ENCODE results near the gene SPTA1.
"Not testable (repeated sequence)": the region's sequence is repeated elsewhere in the genome, so short reads cannot be mapped to it uniquely, and the experiment has no call there.

Gene SPTA1

DNA sequence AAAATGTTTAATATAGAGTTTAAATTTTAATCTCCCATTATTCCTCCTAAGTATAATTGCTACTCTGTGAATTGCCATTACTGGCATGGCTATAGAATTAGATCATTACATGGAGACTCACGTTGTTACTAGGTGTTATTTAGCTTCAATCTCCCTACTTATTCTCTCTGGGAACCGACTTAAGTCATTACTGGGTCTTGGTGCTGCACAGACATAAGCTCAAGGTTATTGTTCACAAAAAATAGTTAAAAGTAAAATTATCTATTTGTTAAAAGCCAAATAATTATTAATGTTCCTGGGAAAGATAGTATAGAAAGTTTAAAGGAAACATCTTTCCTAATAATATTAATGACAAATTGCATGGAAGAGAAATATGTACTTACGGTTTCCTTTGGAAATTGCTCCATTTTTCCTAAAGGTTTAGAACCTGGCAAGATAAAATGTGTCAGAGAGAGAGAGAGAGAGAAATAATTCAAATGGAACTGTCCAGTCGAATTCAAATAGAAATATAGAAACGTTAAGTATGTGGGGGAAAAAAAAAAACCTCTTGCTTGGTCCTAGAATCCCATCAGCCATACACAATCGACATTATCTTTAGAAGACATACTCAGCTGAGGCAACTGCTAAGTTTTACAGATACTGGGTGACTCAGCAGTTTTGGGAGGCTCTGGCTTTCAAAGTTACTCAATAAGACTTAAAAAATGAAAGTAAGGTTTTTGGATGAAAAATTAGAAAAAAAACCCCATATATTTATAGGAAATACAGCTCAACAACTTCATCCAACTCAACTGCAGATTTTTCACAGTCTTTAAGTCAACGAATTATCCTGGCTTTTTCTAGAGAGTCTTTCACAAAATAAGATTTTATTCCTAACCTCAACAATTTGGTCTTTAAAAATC is at the start of gene SPTA1:
TSS of gene SPTA1 (minus strand) at position 605 of the 899 bp plus-strand sequence. CDS start at position 407, 198 bp downstream.
- no peak for DNase-seq (ENCODE audit: low read depth)

DNA sequence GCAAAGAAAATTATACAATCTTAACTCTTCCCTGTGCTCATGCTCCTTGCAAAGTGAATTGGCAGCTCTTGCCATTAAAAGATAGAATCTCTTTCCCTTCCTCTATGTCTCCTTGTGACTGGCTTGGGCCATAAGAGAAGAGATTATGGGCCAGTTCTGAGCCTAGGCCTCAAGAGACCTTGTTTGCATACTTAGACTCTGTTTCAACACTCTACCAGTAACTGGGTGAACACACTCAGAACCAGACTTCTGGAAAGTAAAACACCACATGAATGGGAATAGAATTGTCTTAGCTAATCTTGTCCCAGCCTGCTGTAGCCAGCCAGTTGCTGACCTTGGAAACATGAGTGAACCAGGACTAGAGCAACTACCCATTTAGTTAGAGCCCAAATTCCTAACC is 49.3 kb upstream of the SPTA1 start:
- no peak for DNase-seq (ENCODE audit: low read depth)

DNA sequence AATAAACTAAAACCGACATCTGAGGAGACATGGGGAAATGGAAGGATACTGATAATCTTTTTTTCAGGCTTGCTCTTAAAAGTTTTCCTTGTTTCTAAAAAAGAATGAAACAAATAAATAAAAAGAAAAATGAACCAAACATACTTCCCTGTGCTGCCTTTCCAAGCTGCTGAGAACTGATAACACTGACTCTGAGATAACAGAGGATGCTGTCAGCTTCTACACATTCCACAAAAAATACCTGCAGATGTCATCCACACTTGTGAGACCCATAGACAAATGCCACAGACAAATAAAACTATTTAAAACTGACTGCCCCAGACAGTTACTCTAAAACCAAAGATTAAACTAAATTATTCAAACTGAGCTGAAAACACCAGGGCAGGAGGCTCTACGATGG is 46.0 kb upstream of the SPTA1 start:
- no peak for DNase-seq (ENCODE audit: low read depth)

DNA sequence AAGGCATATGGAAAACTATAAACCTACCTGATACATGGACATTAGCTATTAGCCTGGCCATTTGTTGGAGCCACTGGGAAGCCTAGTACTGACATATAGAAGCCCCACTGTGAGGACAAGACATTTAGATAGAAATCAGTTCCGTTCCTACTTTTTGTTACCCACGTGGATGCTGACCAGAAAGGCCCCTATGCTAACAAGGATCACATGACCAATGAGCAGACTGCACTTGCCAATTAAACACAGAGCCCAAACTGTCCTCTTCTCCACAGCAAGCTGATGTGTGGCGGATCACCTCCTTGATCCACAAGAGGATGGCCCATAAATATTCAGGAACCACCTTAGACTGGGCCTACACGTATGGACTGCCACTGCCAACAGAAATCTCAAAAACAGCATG is 45.2 kb upstream of the SPTA1 start:
- no peak for DNase-seq (ENCODE audit: low read depth)

DNA sequence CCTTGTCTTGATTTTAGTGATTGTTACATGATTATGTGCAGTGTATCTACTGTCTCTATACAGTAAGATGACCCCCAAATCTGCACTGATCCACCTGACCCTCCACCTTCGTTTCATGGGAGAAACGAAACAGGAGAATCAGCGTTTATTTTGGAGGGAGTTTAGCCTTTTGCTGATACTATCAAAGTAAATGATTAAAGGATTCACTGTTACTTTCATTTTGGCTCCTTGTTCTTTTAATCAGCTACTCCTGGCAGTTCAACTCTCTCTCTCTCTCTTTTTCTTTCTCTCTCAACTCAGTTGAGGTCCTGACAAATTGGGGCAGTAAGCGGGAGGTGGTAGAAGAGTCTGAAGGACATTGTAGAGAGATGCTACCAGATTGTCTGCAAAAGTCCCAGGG is 43.9 kb upstream of the SPTA1 start:
- no peak for DNase-seq (ENCODE audit: low read depth)

DNA sequence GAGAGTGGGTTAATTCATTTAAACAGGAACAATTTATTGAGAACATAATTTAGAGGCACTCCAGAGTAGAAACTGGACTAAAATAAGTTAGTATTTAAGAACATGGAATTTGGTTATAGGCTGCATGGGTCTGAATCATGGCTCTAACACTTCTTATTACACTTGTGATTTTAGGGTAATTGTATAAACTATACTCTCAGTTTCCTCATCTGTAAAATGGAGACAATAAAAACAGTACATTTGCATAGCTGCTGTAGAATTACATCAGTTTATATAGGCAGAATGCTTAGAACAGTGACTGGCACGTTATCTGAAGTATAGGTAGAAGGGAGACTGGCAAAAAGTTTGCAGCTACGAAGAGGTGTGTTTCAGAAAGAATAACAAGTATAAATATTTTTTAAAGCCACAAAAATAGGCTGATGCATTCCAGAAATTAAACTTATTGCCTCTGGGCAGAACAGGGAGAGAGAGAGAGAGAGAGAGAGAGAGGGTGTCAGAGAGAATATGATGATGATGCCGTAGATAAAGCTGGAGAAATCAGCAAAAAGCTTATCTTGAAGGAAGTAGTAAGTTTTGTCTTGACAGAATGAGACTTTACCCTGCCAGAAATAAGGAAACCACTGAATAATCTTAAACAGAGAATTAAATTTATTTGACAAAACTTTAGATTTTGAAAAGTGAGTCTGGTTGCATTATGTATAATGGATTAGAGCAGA is 42.2 kb upstream of the SPTA1 start:
- DNase-seq (ENCODE audit: low read depth), result no peak

DNA sequence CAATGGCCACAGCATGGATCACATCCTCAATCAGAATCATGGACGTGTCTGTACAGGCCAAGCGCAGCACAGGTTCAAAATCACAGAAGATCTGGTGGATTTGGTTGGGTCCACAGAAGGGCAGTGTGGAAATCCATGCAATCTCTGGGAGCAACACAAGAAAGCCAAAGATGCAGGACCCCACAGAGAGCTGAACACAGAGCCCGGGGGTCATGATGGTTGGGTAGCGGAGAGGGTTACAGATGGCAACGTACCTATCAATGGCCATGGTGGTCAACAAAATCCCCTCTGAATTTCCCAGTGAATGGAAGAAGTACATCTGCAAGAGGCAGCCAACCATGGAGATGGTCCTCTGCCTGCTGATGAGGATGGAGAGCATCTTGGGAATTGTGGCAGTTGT is 37.9 kb upstream of the SPTA1 start:
- DNase-seq (ENCODE audit: low read depth), result no peak

DNA sequence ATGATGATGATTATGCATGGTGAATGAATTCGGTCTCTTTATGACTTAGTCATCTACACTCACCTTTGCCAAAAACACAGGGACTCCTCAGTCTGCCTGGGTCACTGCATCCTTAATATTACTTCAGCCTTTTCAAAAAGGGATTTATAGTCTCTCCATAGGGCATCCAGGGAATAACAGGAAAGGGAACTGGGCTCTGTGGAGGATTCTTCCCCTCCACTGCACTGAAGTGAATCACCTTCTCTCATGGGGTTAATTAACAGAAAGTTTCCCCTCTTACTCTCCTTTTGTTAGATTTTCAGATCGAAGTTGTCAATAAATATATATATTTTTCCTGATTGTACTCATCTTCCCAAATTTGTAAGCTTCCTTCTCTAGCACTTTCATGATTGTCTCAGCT is 34.1 kb upstream of the SPTA1 start, which contains the start of gene OR6K3:
TSS of gene OR6K3 (minus strand) at position 101 of the 400 bp plus-strand sequence. CDS start 2,605 bp downstream, outside the sequence.
- no peak for DNase-seq (ENCODE audit: low read depth)

DNA sequence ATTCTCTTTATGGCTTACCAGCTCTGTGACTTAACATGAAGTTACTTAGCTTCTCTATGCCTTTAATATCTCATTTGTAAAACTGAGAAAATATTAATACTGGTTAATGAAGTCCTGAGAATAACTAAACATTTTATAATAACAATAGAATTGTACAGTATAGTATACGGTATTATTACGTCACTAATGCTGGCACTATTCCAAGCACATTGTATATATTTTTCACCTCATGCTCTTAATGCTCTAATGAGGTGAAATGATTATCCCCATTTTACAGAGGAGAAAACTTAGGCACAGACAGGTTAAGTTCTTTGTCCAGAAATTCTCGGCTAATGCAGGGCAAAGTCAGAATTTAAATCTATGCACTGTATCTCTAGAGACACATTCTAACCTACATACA is 33.1 kb upstream of the SPTA1 start:
- DNase-seq (ENCODE audit: low read depth), result no peak

DNA sequence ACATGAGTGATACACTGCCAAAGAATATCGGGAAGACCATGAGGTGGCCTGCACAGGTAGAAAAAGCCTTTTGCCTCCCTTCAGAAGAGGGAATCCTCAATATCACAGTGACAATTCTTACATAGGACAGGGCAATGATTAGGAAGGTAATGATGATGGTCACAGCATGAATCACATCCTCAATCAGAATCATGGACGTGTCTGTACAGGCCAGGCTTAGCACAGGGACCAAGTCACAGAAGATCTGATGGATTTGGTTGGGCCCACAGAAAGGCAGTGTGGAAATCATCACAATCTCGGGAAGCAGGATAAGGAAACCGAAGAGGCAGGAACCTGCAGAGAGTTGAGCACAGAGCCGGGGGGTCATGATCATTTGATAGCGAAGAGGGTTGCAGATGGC is 30.8 kb upstream of the SPTA1 start:
- DNase-seq (ENCODE audit: low read depth), result no peak

DNA sequence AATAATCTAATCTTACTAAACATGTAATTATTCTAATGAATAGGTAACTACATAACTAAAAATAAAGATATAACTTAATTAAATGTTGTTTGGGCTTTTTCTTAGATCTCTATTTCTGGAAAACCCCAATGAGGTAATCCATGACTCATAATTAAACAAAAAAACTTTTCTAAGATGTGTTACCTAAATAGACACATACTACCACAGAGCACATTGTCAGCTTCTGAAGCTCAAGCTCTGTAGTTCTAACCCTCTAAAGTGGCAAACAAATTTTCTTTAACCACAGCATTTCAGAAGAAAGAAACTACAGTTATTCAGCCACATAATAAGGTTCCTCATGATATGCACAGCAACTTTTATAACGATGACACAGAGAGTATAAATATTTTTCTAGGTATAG is 29.8 kb upstream of the SPTA1 start:
- DNase-seq (ENCODE audit: low read depth), result no peak

DNA sequence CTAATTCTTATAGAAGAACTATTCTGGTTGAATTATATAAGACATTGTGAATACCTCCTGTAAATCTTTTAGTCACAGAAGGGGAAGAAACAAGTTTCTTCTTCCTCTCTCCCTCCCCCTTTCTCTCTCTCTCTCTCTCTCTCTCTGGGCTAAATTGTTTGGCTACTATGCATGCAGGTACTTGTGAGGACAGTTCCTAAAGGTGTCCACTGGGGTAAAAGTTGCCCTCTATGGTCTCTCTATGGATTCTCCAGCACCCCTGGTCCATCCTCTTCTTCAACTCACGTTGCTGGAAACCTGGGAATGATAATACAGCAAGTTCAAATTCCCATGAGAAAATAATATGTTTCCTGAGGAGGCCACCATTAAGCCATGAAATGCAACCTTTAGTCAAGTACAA is 28.2 kb upstream of the SPTA1 start:
- no peak for DNase-seq (ENCODE audit: low read depth)

DNA sequence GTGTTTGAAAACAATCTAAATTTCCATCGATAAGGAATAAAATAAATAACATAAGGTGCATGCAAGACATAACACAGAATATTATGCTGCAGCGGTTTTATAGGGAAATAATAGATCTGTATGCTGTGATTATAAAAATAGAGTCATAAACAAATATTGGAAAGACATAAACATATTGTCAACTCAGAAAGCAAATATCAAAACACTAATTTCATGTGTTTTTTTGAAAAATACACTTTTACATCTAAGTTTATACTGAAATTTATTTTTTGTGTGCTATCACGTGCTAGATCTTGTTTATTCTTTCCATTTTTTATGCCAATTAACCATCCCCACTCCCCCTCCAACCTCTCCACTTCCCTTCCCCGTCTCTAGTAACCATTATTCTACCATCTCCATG is 24.6 kb upstream of the SPTA1 start:
- no peak for DNase-seq (ENCODE audit: low read depth)

DNA sequence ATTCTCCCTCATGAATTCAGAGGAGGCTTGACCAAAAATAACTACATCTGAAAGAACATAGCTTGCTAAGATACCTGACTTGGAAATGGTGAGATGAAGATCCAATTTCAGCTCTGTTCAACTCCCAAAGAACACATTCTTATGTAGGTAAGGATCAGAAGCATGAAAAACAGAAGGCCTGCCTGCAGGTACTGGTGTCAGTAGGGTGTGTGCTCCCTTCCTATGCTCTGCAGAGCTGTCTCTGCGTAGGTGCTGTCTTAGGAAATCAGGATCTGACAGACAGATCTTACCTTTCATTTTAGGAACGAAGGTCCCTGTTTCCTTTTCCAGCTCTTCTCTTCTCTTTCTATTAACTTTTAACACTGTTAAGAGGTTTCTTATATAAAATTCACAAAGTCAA is 19.6 kb upstream of the SPTA1 start:
- DNase-seq (ENCODE audit: low read depth), result no peak

DNA sequence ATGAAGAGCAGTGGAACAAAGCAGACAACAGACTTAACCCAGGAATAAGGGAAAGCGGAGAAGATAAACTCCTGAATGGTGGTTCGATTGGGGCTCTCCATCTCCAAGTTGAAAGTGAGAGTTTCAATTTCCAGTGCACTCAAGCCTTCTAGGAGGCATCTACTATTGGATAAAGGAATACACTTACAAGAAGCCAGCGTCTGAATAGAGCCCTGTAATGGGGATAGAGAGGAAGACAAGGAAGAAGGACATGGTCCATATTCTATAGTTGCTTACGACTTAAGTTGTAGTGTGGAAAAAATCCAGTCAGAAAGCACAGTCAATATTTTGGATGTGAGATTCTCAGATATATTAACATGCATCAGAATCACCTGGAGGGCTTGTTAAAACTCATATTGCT is 14.0 kb upstream of the SPTA1 start, which contains the start of gene OR6K2:
TSS of gene OR6K2 (minus strand) at position 101 of the 400 bp plus-strand sequence. CDS start at position 101, 0 bp downstream.
- DNase-seq (ENCODE audit: low read depth), result no peak

DNA sequence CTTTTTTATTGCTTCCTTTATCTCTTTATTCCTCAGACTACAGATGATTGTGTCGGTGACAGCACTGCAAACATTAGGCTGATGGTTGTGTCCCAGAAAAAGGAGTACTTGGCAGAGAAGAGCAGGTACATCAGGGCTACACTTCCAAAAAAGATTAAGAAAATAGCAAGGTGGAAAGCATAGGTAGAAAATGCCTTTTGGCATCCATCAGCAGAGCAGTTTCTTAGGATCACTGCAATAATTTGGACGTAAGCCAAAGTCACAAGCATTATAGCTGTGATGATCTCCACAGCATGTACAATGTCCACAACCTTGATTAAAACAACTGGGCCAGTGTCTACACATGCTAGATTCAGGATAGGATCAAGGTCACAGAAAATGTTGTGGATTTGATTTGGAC is 8.1 kb upstream of the SPTA1 start:
- DNase-seq (ENCODE audit: low read depth), result no peak

DNA sequence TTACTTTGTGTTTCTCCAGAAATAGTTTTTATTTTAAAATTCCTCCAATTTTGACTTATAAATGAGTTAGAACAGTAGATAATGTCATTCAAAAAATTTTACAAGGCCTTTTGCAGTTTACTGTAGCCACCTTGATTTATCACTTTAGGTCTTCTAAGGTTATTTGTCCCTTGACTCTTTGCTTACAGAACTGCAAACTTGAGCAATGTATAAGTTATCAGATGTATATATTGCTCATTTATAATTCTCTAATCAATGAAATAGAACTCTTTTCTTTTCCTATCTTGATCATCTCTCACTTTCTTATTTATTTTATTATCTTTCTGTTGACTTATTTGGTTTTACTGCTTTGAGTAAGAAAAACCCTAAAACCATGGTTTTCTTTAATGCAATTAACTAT is 5.8 kb upstream of the SPTA1 start:
- no peak for DNase-seq (ENCODE audit: low read depth)

DNA sequence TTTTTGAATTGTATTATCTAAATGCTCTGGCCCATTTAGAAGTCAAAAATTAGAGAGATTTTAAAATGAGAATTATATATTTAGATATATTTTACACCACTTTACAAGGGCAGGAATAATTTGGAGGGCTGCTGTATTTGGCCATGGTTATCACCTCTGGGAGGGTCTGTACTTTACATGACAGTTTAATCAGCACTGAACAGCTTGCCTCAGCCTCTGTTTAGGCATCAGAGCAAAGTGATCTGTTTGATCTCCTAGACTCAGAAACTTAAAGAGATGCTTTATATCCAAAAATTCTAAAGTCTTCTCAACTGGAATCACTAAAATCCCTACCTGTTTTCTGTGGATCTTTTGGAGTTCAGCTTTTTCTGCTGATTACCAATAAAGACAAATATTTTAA is 5.4 kb upstream of the SPTA1 start:
- no peak for DNase-seq (ENCODE audit: low read depth)

DNA sequence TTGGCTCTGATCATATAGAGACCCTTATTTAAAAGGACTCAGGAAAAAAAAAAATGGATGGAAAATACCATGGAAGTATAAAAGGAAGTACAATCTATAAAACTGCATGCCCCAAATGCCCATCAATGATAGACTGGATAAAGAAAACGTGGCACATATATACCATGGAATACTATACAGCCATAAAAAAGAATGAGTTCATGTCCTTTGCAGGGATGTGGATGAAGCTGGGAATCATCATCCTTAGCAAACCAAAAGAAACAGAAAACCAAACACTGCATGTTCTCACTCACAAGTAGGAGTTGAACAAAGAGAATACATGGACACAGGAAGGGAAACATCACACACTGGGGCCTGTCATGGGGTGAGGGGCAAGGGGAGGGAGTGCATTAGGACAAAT is 4.6 kb upstream of the SPTA1 start:
- not testable (repeated sequence) for DNase-seq (ENCODE audit: low read depth)

DNA sequence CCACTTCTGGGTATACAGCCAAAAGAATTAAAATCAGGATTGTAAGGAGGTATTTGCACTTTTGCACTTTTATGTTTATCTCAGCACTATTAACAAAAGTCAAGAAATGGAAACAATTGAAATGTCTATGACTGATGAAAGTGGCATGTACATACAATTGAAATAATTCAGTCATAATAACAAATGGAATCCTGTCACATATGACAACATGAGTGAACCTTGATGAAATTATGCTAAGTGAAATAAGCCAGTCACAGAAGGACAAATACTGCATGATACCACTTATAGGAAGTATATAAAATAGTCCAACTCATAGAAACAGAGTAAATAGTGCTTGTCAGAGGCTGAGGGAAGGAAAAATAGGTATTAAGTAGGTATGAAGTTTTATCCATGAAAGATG is 3.4 kb upstream of the SPTA1 start:
- DNase-seq (ENCODE audit: low read depth), result no peak

DNA sequence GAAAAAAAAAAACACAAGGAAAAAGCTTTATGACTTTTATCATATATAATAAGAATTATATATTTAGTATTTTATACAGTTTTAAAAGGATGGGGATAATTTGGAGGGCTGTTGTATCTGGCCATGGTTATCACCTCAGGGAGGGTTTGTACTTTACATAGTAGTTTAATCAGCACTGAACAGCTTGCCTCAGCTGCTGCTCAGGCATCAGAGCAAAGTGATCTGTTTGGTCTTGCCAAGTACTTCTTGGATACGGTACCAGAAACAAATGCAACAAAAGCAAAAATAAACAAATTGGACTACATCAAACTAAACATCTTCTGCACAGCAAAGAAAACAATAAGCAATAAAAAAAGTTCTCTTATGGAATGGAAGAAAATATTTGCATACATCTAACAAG is 2.6 kb upstream of the SPTA1 start:
- no peak for DNase-seq (ENCODE audit: low read depth)

DNA sequence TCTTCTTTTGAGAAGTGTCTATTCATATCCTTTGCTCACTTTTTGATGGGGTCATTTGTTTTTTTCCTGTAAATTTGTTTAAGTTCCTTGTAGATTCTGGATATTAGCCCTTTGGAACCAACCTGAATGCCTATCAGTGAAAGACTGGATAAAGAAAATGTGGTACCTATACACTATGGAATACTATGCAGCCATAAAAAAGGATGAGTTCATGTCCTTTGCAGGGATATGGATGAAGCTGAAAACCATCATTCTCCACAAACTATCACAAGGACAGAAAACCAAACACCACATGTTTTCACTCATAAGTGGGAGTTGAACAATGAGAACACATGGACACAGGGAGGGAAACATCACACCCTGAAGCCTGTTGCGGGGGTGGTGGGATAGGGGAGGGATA is 1.8 kb upstream of the SPTA1 start:
- not testable (repeated sequence) for DNase-seq (ENCODE audit: low read depth)

DNA sequence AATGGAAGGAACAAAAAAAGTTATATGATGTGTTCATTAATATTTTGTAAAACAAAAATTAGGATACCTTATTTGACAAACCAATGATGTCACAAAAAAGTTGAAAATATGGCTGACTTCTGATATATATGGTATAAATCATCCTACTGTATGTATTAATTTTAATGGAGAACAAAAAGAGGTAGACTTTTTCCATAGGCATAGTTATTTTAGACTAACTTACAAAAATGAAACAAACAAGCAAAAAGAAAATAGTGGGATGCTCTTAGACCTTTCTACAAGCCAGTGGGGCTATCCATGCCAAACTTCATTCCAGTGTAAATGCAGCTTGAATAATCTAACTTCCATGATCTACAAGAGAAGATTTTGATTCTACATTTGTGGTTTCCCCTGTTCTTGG is 522 bp upstream of the SPTA1 start:
- DNase-seq (ENCODE audit: low read depth), result no peak
